Measurements from ENCODE around the gene ITM2C.

ITM2C gene

DNA sequence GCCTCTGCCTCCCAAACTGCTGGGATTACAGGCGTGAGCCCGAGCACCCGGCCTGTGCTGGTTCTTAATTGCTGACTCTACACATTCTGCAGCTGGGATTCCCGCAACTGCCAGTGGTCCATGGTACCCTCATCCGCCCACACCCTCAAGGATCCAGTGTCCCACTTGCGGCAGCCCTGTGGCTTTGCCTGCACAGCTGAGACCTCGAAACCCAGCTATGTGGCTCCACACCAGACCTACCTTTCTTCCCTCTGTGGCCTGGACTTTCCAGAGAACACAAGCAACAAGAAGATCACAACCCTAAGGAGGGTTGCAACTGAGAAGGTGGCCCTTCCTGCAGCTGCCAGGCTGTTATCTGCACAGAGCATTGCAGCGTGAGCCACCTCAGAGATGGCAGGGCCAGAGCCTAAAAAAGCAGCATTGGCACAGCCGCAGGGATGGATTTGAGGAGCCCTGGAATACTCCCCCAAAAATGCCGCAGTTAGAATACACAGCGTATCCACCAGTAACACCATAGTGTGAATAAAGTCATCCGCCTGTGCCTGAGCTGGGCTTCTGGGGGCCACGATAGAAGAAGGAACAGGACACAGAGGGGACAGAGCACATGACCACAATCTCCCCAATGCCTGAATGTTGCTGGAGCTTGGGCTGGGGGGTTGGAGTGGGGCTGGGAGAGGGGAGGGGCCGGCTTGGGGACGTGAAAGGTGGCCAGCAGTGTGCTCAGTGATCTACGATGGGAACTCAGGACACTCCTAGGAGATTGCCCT is 58.4 kb downstream of the ITM2C start:
- TF ChIP-seq GATA3 (IDR thresholded peaks at IDR 0.05; ENCODE audit: low read depth, low read length) (no peak), GATA2 (IDR thresholded peaks at IDR 0.05; ENCODE audit: low read depth, low read length) (no peak)

DNA sequence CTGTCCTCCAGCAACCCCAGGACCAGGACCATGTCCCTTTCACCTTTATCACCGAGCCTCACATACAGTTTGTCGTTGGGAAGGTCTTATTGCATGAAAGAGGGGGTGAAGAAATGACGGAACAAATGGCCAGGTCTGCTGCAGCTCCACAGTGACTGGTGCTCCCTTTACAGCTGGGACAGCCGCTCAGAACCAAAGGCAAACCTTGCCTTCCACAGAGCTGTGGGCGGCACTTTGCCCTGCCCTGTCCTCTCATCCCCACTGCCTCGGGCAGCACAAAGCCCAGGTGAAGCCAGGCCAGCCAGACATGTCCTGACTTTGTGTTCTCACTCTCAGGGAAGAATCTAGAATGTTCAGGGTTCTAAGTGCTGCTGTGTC is 59.3 kb downstream of the ITM2C start:
- TF ChIP-seq GATA2 (IDR thresholded peaks at IDR 0.05; ENCODE audit: low read depth, low read length) (no peak), GATA3 (IDR thresholded peaks at IDR 0.05; ENCODE audit: low read depth, low read length) (no peak)

- TF ChIP-seq GATA2 (IDR thresholded peaks at IDR 0.05; ENCODE audit: low read depth, low read length) (no peak), GATA3 (IDR thresholded peaks at IDR 0.05; ENCODE audit: low read depth, low read length) (no peak)
Observed at GRCh38 chr2:230924470-230925341, 60.0 kb downstream of the ITM2C start, which contains the start of gene GPR55. TSS of gene GPR55 (minus strand) at chr2:230925242. CDS start at chr2:230910962, 14,280 bp downstream.

- no peak for TF ChIP-seq GATA2 (IDR thresholded peaks at IDR 0.05; ENCODE audit: low read depth, low read length)
- no peak for TF ChIP-seq GATA3 (IDR thresholded peaks at IDR 0.05; ENCODE audit: low read depth, low read length)
Observed at GRCh38 chr2:230925443-230925878, 60.7 kb downstream of the ITM2C start.

GRCh38 chr2:230925879-230926765 is 61.4 kb downstream of the ITM2C start:
- TF ChIP-seq GATA3 (IDR thresholded peaks at IDR 0.05; ENCODE audit: low read depth, low read length) (no peak), GATA2 (IDR thresholded peaks at IDR 0.05; ENCODE audit: low read depth, low read length) (no peak)

- no peak for TF ChIP-seq GATA2 (IDR thresholded peaks at IDR 0.05; ENCODE audit: low read depth, low read length)
Observed at GRCh38 chr2:230927711-230928341, 63.1 kb downstream of the ITM2C start.

Data from SH-SY5Y (cell line).